Fibroblast of skin of right biceps (primary cell): ENCODE data around the gene TALDO1.
A peak's percentile ranks its signal among the peaks of the same experiment; 100 is the strongest.
"Not testable (repeated sequence)": the region's sequence is repeated elsewhere in the genome, so short reads cannot be mapped to it uniquely, and the experiment has no call there.

Source experiments
- DNase-seq: peaks from one replicate; pipeline ENCODE4 v3.0.0-alpha.2; 2013

The TALDO1 gene

GRCh38 chr11:719214-720016, 27.8 kb upstream of the TALDO1 start:
- DNase-seq: no peak

GRCh38 chr11:720017-720641, 27.1 kb upstream of the TALDO1 start:
- no peak for DNase-seq

- no peak for DNase-seq
These were observed 26.5 kb upstream of the TALDO1 start for GRCh38 chr11:720642-721246.

- DNase-seq: no peak
These were observed 26.0 kb upstream of the TALDO1 start for GRCh38 chr11:721247-721740.

GRCh38 chr11:721741-722345, 25.4 kb upstream of the TALDO1 start:
- DNase-seq: no peak

- no peak for DNase-seq
These were observed 24.9 kb upstream of the TALDO1 start for GRCh38 chr11:722346-722811.

- peak; percentile 55 for DNase-seq
These were observed 24.0 kb upstream of the TALDO1 start for GRCh38 chr11:723120-723883.

GRCh38 chr11:724049-724777, 23.1 kb upstream of the TALDO1 start:
- DNase-seq: no peak

- DNase-seq: no peak
These were observed 22.4 kb upstream of the TALDO1 start for GRCh38 chr11:724778-725386.

- DNase-seq: no peak
These were observed 21.6 kb upstream of the TALDO1 start for GRCh38 chr11:725624-726202.

GRCh38 chr11:726278-727220, 20.7 kb upstream of the TALDO1 start:
- DNase-seq: no peak

GRCh38 chr11:727281-727701, 20.0 kb upstream of the TALDO1 start:
- DNase-seq: no peak

- DNase-seq: peak; percentile 65
These were observed 19.2 kb upstream of the TALDO1 start for GRCh38 chr11:727859-728748.

- no peak for DNase-seq
These were observed 18.3 kb upstream of the TALDO1 start for GRCh38 chr11:728901-729491.

GRCh38 chr11:729492-730074, 17.7 kb upstream of the TALDO1 start:
- no peak for DNase-seq

- no peak for DNase-seq
These were observed 14.2 kb upstream of the TALDO1 start for GRCh38 chr11:733072-733471.

GRCh38 chr11:734541-734940, 12.7 kb upstream of the TALDO1 start:
- DNase-seq: not testable (repeated sequence)

GRCh38 chr11:737366-737765, 9.9 kb upstream of the TALDO1 start:
- DNase-seq: no peak
